Measurements from ENCODE around the gene YARS1. TPM values are rescaled to one million over a fixed set of nuclear protein-coding genes. Genes with fewer than 3 reads are reported as not detected.
"Not testable (repeated sequence)": the region's sequence is repeated elsewhere in the genome, so short reads cannot be mapped to it uniquely, and the experiment has no call there.

Gene YARS1
- total and polyA plus RNA-seq, 4 donors = 20.4 to 76.1 (median 47.0) TPM

GRCh38 chr1:32795763-32796162 lies 21.4 kb downstream of the YARS1 start:
- intact Hi-C loops (cut with DNase I) = not testable (repeated sequence)

GRCh38 chr1:32791881-32792280 lies 25.3 kb downstream of the YARS1 start:
- H3K36me3 ChIP-seq (ENCODE audit: control insufficient read depth in 1 of 2, insufficient read depth in 2 of 2, low read length in 1 of 2) = no peaks in the 10 kb centered on the region
- intact Hi-C loops (cut with DNase I) = no loop called here
- DNase-seq (no peak), ATAC-seq (ENCODE audit: low FRiP score) (no peak)
- no peaks in the 10 kb centered on the region for H3K9me3 ChIP-seq (ENCODE audit: control insufficient read depth, low read length)
- 96 to 100% methylated on average over 1 of the region's 1 CpG for WGBS, 2 donors
- no peak overlapping the region for H3K4me3 ChIP-seq (ENCODE audit: low read length in 2 of 2)
- H3K4me1 ChIP-seq (ENCODE audit: control insufficient read depth in 1 of 2, insufficient read depth in 2 of 2, low read length in 2 of 2) = no peaks in the 10 kb centered on the region
- no peak overlapping the region for H3K27ac ChIP-seq (ENCODE audit: low read depth in 1 of 2, low read length in 2 of 2)
- no peaks in the 10 kb centered on the region for H3K27me3 ChIP-seq (ENCODE audit: control insufficient read depth in 1 of 2, insufficient read depth in 2 of 2, low read length in 1 of 2)

More at GRCh38 chr1:32795763-32796162, 21.4 kb downstream of the YARS1 start:
- H3K4me3 ChIP-seq (ENCODE audit: low read length in 2 of 2); H3K9me3 ChIP-seq (ENCODE audit: control insufficient read depth, low read length); ATAC-seq (ENCODE audit: low FRiP score); H3K27me3 ChIP-seq (ENCODE audit: control insufficient read depth in 1 of 2, insufficient read depth in 2 of 2, low read length in 1 of 2); H3K4me1 ChIP-seq (ENCODE audit: control insufficient read depth in 1 of 2, insufficient read depth in 2 of 2, low read length in 2 of 2); H3K36me3 ChIP-seq (ENCODE audit: control insufficient read depth in 1 of 2, insufficient read depth in 2 of 2, low read length in 1 of 2); H3K27ac ChIP-seq (ENCODE audit: low read depth in 1 of 2, low read length in 2 of 2); DNase-seq: not testable (repeated sequence)
- 64 to 80% methylated on average over 4 of the region's 4 CpGs for WGBS, 2 donors

DNA sequence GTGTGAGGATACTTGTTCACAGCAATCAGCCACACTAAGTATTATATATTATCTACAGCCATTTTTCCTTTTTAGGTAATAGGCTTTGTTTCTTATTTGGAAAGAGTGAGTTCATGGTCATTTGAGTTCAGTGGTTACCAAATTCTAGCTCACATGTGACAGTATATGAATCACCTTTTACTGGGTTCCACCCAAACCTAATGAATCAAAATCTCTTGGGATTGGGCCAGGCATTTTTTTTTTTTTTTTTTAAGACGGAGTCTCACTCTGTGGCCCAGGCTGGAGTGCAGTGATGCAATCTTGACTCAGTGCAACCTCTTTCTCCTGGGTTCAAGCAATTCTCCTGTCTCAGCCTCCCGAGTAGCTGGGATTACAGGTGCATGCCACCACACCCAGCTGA lies 27.8 kb downstream of the YARS1 start:
- WGBS, 2 donors = 42 to 54% methylated on average over 2 of the region's 2 CpGs
- H3K9me3 ChIP-seq (ENCODE audit: control insufficient read depth, low read length); H3K27ac ChIP-seq (ENCODE audit: low read depth in 1 of 2, low read length in 2 of 2); H3K4me1 ChIP-seq (ENCODE audit: control insufficient read depth in 1 of 2, insufficient read depth in 2 of 2, low read length in 2 of 2); DNase-seq; H3K27me3 ChIP-seq (ENCODE audit: control insufficient read depth in 1 of 2, insufficient read depth in 2 of 2, low read length in 1 of 2); H3K4me3 ChIP-seq (ENCODE audit: low read length in 2 of 2); intact Hi-C loops (cut with DNase I); H3K36me3 ChIP-seq (ENCODE audit: control insufficient read depth in 1 of 2, insufficient read depth in 2 of 2, low read length in 1 of 2): not testable (repeated sequence)
- ATAC-seq (ENCODE audit: low FRiP score) = peak; percentile 52

- WGBS, 2 donors = 69 to 70% methylated on average over 4 of the region's 4 CpGs
- H3K36me3 ChIP-seq (ENCODE audit: control insufficient read depth in 1 of 2, insufficient read depth in 2 of 2, low read length in 1 of 2) = peaks cover 2 to 8% of the 10 kb centered on the region in 2 donors
- no peak overlapping the region for H3K27ac ChIP-seq (ENCODE audit: low read depth in 1 of 2, low read length in 2 of 2)
- no peaks in the 10 kb centered on the region for H3K27me3 ChIP-seq (ENCODE audit: control insufficient read depth in 1 of 2, insufficient read depth in 2 of 2, low read length in 1 of 2)
- H3K9me3 ChIP-seq (ENCODE audit: control insufficient read depth, low read length) = no peaks in the 10 kb centered on the region
- no peak overlapping the region for H3K4me3 ChIP-seq (ENCODE audit: low read length in 2 of 2)
- no peaks in the 10 kb centered on the region for H3K4me1 ChIP-seq (ENCODE audit: control insufficient read depth in 1 of 2, insufficient read depth in 2 of 2, low read length in 2 of 2)
- ATAC-seq (ENCODE audit: low FRiP score) (no peak), DNase-seq (no peak)
- intact Hi-C loops (cut with DNase I) = no loop called here
These were observed 30.3 kb downstream of the YARS1 start for GRCh38 chr1:32786856-32787255.

DNA sequence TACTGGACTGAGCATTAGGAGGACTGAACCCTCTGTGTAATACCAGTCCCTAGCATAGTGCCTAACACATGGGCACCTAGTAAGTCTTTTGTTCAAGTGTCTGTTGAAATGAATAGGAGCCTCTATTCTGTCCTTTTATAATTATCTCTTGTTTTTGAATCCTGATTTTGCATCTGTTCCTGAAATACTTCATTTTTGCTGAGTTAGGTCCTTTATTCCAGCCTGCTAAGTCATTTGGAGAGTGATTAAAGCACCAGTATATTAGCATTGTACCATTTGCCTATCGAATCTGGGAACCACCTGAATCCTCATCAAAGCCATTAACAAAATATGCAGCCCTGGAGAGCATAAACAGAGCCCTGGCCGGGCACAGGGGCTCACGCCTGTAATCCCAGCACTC lies 32.3 kb downstream of the YARS1 start:
- Histone ChIP-seq H3K27me3 (ENCODE audit: control insufficient read depth in 1 of 2, insufficient read depth in 2 of 2, low read length in 1 of 2) (no peaks in the 10 kb centered on the region), H3K9me3 (ENCODE audit: control insufficient read depth, low read length) (no peaks in the 10 kb centered on the region), H3K36me3 (ENCODE audit: control insufficient read depth in 1 of 2, insufficient read depth in 2 of 2, low read length in 1 of 2) (peaks cover 6 to 13% of the 10 kb centered on the region in 2 donors), H3K4me1 (ENCODE audit: control insufficient read depth in 1 of 2, insufficient read depth in 2 of 2, low read length in 2 of 2) (no peaks in the 10 kb centered on the region), H3K4me3 (ENCODE audit: low read length in 2 of 2) (no peak overlapping the region), H3K27ac (ENCODE audit: low read depth in 1 of 2, low read length in 2 of 2) (no peak overlapping the region)
- 89 to 92% methylated on average over 3 of the region's 3 CpGs for WGBS, 2 donors
- intact Hi-C loops (cut with DNase I) = no loop called here
- DNase-seq = no peak
- ATAC-seq (ENCODE audit: low FRiP score) = no peak

DNA sequence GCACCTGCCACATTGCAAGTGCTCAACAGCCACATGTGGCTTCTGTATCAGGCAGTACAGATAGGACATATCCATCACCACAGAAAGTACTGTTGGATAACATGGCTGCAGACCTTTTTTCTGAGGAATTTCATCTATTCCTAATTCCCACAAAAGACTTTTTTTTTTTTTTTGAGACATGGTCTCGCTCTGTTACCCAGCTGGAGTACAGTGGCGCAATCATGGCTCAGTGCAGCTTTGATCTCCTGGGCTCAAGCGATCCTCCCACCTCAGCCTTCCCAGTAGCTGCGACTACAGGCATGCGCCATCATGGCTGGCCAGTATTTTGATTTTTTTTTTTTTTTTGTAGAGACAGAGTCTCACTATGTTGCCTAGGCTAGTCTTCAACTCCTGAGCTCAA lies 33.3 kb downstream of the YARS1 start:
- no peaks in the 10 kb centered on the region for H3K4me1 ChIP-seq (ENCODE audit: control insufficient read depth in 1 of 2, insufficient read depth in 2 of 2, low read length in 2 of 2)
- ATAC-seq (ENCODE audit: low FRiP score) (no peak), DNase-seq (no peak)
- WGBS, 2 donors = 97% methylated on average over 5 of the region's 5 CpGs
- intact Hi-C loops (cut with DNase I) = no loop called here
- H3K27me3 ChIP-seq (ENCODE audit: control insufficient read depth in 1 of 2, insufficient read depth in 2 of 2, low read length in 1 of 2) = no peaks in the 10 kb centered on the region
- H3K27ac ChIP-seq (ENCODE audit: low read depth in 1 of 2, low read length in 2 of 2) = no peak overlapping the region
- H3K9me3 ChIP-seq (ENCODE audit: control insufficient read depth, low read length) = no peaks in the 10 kb centered on the region
- H3K4me3 ChIP-seq (ENCODE audit: low read length in 2 of 2) = no peak overlapping the region
- H3K36me3 ChIP-seq (ENCODE audit: control insufficient read depth in 1 of 2, insufficient read depth in 2 of 2, low read length in 1 of 2) = peaks cover 9 to 16% of the 10 kb centered on the region in 2 donors

- no peaks in the 10 kb centered on the region for H3K27me3 ChIP-seq (ENCODE audit: control insufficient read depth in 1 of 2, insufficient read depth in 2 of 2, low read length in 1 of 2)
- no peak overlapping the region for H3K27ac ChIP-seq (ENCODE audit: low read depth in 1 of 2, low read length in 2 of 2)
- H3K4me1 ChIP-seq (ENCODE audit: control insufficient read depth in 1 of 2, insufficient read depth in 2 of 2, low read length in 2 of 2) = no peaks in the 10 kb centered on the region
- no peak overlapping the region for H3K4me3 ChIP-seq (ENCODE audit: low read length in 2 of 2)
- H3K9me3 ChIP-seq (ENCODE audit: control insufficient read depth, low read length) = no peaks in the 10 kb centered on the region
- H3K36me3 ChIP-seq (ENCODE audit: control insufficient read depth in 1 of 2, insufficient read depth in 2 of 2, low read length in 1 of 2) = peaks cover 10 to 17% of the 10 kb centered on the region in 2 donors
- intact Hi-C loops (cut with DNase I) = no loop called here
- DNase-seq = no peak
- 89 to 90% methylated on average over 5 of the region's 5 CpGs for WGBS, 2 donors
- ATAC-seq (ENCODE audit: low FRiP score) = no peak
These were observed 35.1 kb downstream of the YARS1 start for GRCh38 chr1:32782086-32782485.

- no peak for ATAC-seq (ENCODE audit: low FRiP score)
- 82 to 84% methylated on average over 8 of the region's 8 CpGs for WGBS, 2 donors
These were observed 36.4 kb downstream of the YARS1 start for GRCh38 chr1:32780628-32781234.

GRCh38 chr1:32780005-32780404 lies 37.2 kb downstream of the YARS1 start:
- Histone ChIP-seq H3K27ac (ENCODE audit: low read depth in 1 of 2, low read length in 2 of 2) (no peak overlapping the region), H3K36me3 (ENCODE audit: control insufficient read depth in 1 of 2, insufficient read depth in 2 of 2, low read length in 1 of 2) (peaks cover 10 to 14% of the 10 kb centered on the region in 2 donors), H3K4me3 (ENCODE audit: low read length in 2 of 2) (no peak overlapping the region), H3K4me1 (ENCODE audit: control insufficient read depth in 1 of 2, insufficient read depth in 2 of 2, low read length in 2 of 2) (no peaks in the 10 kb centered on the region), H3K9me3 (ENCODE audit: control insufficient read depth, low read length) (no peaks in the 10 kb centered on the region), H3K27me3 (ENCODE audit: control insufficient read depth in 1 of 2, insufficient read depth in 2 of 2, low read length in 1 of 2) (no peaks in the 10 kb centered on the region)
- DNase-seq (no peak), ATAC-seq (ENCODE audit: low FRiP score) (no peak)
- intact Hi-C loops (cut with DNase I) = no loop called here
- WGBS, 2 donors = 88 to 92% methylated on average over 8 of the region's 8 CpGs

More at GRCh38 chr1:32780628-32781234, 36.4 kb downstream of the YARS1 start:
- no peak overlapping the region for H3K4me3 ChIP-seq (ENCODE audit: low read length in 2 of 2)
- no peaks in the 10 kb centered on the region for H3K9me3 ChIP-seq (ENCODE audit: control insufficient read depth, low read length)
- H3K36me3 ChIP-seq (ENCODE audit: control insufficient read depth in 1 of 2, insufficient read depth in 2 of 2, low read length in 1 of 2) = peaks cover 10 to 14% of the 10 kb centered on the region in 2 donors
- H3K4me1 ChIP-seq (ENCODE audit: control insufficient read depth in 1 of 2, insufficient read depth in 2 of 2, low read length in 2 of 2) = no peaks in the 10 kb centered on the region
- intact Hi-C loops (cut with DNase I) = no loop called here
- no peak overlapping the region for H3K27ac ChIP-seq (ENCODE audit: low read depth in 1 of 2, low read length in 2 of 2)
- H3K27me3 ChIP-seq (ENCODE audit: control insufficient read depth in 1 of 2, insufficient read depth in 2 of 2, low read length in 1 of 2) = no peaks in the 10 kb centered on the region
- no peak for DNase-seq

Data from aorta (tissue), 5 donors.